GM21381 (cell line): ENCODE results near the gene ING3.
A peak's percentile ranks its signal among the peaks of the same experiment; 100 is the strongest.

Source experiments
- ATAC-seq: cut with Tn5 transposase; IDR thresholded peaks from one replicate; pipeline ENCODE4 v1.9.1; 2021; ENCODE audit warnings: mild to moderate bottlenecking, moderate library complexity; ENCODE audit not compliant: unreplicated experiment

Gene ING3

DNA sequence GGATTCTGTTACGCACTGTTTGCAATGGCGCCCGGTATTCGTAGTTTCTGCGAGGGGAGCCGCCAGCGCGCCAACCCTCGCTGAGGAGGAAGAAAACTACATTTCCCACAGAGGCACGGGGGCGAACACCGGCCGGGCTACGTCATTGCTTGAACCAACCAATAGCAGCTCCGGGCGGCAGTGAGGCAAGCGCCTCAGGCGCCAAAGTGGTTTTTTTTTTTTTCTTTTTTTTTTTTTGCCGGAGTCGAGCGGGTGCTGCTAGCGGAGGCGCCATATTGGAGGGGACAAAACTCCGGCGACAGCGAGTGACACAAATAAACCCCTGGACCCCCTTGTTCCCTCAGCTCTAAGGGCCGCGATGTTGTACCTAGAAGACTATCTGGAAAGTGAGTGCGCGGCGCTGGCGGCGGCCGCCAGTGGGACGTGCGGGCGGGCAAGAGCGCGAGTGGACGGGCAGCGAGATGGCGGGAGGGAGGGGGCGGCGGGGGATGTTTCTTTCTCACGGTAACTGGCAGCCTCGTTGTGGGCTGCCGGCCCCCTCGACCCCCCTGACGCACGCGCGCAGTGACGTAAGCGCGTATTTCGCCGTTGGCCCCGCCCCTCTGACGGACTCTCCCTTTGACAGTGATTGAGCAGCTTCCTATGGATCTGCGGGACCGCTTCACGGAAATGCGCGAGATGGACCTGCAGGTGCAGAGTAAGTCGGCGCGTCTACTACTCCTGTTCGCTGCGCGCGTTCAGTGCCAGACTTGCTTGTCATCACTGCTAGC lies at the start of gene ING3:
Gene ING3, plus strand, starts transcription at position 239 of the 770 bp plus-strand sequence. Its CDS starts 120 bp downstream, at position 359.
- peak; percentile 93 for ATAC-seq

DNA sequence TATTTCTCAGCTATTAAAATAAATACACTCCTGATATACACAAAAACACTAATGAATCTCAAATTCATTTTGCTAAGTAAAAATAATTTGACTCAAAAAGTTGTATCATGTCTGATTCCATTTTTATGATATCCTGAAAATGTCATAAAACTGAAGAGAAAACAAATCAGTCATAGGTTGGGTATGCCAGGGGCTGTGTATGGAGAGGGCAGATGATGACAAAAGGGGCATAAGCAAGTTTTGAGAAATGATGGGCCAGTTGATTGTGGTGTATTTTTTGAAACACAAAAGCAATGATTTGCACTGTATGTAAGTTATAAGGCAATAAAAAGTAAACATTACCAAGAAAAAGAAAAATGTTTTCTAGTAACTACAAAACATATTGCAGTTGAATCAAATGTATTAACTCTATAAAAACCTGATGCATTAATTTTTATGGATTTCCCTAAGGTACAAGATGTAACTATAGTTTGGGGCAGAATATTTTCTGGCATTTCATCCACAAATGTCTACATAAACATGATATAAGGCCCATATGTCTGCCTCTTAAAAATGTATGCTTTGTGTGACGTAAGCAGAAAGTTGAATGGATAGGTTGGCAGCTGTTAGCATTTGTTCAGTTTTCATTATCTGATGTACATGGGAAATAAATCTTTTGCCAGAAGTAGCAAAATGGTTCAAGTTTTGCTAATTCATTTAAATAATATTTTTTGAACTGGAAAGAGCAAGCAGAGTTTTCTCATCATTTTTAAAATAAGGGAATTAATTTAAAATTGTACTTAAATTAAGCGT lies 35.1 kb upstream of the ING3 start:
- ATAC-seq = no peak

- no peak for ATAC-seq
These were observed 34.5 kb upstream of the ING3 start for GRCh38 chr7:120916121-120916520.

DNA sequence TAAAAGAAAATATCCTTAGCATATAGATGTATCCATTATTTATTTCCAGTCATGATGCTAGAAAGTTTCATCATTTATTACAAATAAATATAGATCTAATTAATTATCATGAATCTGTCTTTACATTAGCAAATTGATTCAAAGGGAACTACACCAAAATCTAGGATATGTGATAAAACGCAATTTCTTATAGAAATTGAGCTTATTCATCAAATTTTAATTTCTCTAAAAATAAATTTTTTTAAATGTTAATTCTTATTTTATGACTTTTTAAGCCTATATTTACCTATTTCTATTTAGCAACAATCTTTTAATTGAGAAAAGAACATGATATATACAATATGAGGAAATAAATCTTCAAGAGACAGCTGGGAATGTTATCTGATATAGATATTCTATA lies 34.0 kb upstream of the ING3 start:
- ATAC-seq = no peak

DNA sequence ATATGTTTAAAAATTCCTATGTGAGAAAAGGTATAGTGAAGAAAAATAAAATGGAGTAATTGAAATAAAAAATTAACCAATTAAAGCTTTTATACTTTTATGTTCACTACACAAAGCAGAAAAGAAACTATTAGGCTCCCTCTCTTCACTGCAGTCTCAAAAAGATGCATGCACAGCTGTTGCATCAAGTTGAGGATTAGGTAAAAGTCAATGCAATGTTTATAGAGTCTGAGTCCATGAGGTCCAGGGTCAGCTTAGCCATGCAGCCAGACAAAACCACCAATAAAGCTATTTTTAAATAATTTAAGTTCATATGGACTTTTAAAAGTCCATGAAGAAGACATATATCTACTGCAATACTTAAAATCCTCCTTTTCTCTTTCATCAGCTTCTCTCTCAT lies 31.1 kb upstream of the ING3 start:
- ATAC-seq = no peak

DNA sequence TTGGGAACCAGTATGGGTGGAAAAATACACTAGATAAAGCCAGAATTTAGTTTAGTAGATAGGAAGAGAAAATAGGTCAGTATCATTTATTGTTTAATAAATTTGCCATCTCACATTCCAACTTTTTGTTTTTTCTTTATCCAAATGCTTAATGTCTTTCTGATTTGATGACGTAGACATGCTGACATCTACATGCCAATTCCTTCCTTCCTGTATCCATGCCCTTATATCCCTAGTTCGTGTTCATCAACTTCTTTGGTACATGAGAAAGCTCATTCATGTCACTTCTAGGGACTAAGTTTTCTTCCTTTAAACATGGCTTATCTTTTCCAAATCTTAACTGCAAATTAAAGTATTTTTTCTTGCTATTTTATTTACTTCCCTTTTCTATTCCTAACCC lies 30.5 kb upstream of the ING3 start:
- no peak for ATAC-seq

GRCh38 chr7:120920591-120921274 lies 29.8 kb upstream of the ING3 start:
- no peak for ATAC-seq

GRCh38 chr7:120924837-120925236 lies 25.7 kb upstream of the ING3 start:
- no peak for ATAC-seq

DNA sequence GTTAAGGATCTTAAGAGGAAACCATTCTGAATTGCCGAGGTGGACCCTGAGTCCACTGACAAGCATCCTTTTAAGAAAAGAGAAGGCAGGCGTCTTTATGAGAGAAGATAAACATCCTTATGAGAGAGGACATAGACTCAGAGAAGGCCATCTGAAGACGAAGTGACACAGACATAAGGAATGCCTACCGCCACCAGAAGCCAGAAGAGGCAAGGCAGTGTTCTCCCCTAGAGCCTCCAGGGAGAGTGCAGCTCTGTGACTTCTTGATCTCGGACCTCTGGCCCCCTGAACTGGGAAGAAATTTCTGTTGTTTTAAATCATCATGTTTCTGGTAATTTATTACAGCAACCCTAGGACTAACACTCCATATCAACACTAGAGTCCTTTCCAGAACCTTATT lies 25.2 kb upstream of the ING3 start:
- ATAC-seq = no peak

DNA sequence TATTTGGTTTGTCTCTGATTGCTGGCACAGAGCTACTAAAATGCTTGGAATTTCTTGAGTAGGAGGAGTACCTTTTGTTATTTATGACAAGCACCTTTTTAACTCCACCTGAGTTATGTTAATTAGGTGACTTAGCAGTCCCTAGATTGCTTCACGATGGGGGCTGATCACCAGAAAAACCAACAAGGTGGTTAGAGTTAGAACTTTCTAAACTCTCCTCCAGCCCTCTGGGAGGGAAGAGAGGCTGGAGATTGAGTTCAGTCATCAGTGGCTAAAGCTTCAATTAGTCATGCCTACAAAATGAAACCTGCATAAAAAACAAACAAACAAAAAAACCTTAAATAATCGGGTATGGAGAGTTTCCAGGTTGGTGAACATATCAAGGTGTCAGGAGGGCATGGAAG lies 23.6 kb upstream of the ING3 start:
- ATAC-seq = no peak

DNA sequence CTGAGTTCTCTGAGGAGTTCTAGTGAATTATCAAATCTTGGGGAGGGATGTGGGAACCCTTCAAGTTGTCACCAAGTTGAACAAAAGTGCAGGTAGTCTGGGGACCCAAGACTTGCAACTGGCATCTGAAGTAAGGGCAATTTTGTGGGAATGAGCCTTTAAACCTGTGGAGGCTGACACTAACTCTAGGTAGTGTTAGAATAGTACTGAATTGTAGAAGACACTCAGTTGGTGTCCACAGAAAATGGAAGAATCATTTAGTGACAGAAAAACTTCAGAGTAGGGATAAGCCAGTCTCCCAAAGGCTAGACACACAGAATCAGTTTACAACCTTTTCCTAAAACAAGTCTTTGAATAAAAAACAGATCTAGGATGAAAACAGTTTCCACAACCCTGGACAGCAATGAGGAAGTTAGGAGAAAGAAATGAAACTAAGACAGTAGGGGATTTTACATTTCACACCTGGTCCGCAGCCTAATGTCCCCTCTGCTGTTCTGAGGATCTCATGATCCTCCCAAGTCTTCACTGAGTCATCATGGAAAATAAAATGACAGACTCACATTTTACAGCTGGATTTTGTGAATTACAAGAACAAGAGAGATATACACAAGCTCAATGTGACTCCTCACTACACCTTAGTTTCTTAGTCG lies 23.0 kb upstream of the ING3 start:
- ATAC-seq = peak; percentile 68

GRCh38 chr7:120931243-120931642 lies 19.3 kb upstream of the ING3 start:
- no peak for ATAC-seq

DNA sequence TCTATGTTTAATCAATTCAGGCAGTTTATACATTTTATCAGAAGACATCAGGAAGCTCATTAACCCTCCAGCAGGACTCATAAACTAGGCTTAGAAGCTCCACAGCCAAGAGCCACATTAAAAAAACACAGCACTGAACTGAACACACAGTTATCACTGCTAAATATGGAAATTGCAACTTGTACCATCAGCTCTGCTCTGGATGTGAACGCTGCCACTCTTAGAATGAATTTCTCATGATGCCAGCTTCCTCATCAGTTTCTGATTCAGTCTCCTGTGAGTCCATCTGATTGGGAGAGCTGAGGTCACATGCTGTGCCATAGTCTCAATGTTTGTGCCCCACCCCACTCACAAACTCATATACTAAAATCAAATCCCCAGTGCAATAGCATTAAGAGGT lies 17.1 kb upstream of the ING3 start:
- ATAC-seq = no peak

DNA sequence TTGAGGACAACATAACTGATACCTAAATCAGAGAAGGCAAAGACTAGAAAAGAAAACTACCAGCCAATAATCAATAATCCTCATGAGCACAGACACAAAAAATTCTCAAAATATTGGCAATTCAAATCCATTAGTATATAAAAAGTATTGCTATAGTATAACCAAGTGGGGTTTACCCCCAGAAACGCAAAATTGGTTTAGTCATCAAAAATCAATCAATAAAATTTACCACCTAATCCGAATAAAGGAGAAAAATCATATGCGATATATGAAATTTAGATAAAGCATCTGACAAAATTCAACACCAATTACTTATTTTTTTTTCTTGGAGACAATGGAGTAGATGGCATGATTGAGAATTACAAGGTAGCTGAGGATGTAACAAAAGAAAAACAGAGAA lies 11.2 kb upstream of the ING3 start:
- ATAC-seq = no peak

- peak; percentile 56 for ATAC-seq
These were observed 9.5 kb upstream of the ING3 start for GRCh38 chr7:120941064-120941463.

- no peak for ATAC-seq
These were observed 8.7 kb upstream of the ING3 start for GRCh38 chr7:120941856-120942255.

DNA sequence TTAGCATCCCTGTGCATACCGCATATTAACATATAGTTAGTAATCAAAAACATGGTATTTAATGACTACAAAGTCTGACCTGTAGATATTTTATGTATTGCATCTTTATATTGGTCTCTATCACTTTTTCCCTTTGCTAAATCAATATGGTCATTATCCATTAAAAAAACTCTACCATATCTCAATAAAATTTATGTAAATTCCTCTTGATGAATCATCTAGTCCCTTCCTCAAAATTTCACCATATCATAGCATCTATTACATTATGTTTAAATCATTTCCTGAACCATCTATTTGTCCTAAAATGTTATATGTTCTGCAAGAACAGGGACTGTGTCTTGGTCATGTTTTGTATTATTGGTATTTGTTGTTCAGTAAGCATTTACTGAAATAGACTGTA lies 7.7 kb upstream of the ING3 start:
- no peak for ATAC-seq

GRCh38 chr7:120944826-120945562 lies 5.6 kb upstream of the ING3 start:
- ATAC-seq = no peak

GRCh38 chr7:120947980-120948379 lies 2.6 kb upstream of the ING3 start:
- ATAC-seq = no peak

DNA sequence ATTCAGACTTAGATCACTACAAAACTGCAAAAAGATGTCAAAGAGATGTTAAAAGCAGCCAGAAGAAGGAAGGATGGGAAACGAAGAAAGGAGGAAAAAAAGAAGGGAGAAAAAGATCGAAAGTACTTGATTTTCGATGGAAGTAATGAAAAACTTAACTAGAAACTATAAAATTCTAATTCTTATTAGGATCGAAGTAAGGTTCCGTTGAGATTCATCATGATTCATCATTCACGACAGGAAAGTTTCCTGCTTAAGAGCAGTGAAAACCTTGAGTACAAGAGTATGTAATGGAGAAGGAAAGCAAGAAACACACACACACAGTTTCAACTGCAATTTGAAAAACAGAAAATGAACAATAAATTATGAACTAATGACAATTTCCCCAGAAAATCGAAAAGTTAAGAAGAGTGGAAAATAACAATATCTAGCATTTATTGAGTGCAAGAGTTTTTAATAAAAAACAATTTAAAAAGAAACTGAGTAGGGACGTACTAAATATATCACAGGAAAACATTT lies 1.1 kb upstream of the ING3 start:
- ATAC-seq = no peak
